A549 treated with Mapracorat at 1 μM for 4 hours (cell line): ENCODE results near the gene FBXL14. TPM values are rescaled to one million over a fixed set of nuclear protein-coding genes. Genes with fewer than 3 reads are reported as not detected.

ENCODE experiments used
- total RNA-seq: library from RNA; stranded (reverse); fragments of 200-300 nt; extraction: Qiagen RNA extraction; gene quantifications from 5 replicates; pipeline ENCODE4 v1.2.3, GENCODE V29; 2022

The FBXL14 gene
- total RNA-seq: 7.3 to 12.9 TPM (median 11.1 TPM) in 5 replicates

GRCh38 chr12:1594261-1595025, at the start of gene FBXL14:
FBXL14 (minus strand) TSS chr12:1594581; CDS start chr12:1594066, 515 bp downstream.

GRCh38 chr12:1628666-1629337, 34.4 kb upstream of the FBXL14 start, which contains the start of gene WNT5B:
WNT5B (plus strand) TSS chr12:1629231; CDS start chr12:1631355, 2,124 bp downstream.

Other genes with a start within 250 kb of the FBXL14 start
- gene WNT5B, start 34.6 kb upstream of the FBXL14 start, total RNA-seq: 1.8 to 2.9 TPM (median 2.6 TPM) in 5 replicates
- gene ADIPOR2, start 96.5 kb upstream of the FBXL14 start, total RNA-seq: 51.1 to 57.2 TPM (median 54.7 TPM) in 5 replicates
- gene LRTM2, start 226.0 kb upstream of the FBXL14 start, total RNA-seq: 0.05 TPM in 1 of 5 replicates, not detected in the others